ENCODE measurements around the gene SELENON.

SELENON gene

DNA sequence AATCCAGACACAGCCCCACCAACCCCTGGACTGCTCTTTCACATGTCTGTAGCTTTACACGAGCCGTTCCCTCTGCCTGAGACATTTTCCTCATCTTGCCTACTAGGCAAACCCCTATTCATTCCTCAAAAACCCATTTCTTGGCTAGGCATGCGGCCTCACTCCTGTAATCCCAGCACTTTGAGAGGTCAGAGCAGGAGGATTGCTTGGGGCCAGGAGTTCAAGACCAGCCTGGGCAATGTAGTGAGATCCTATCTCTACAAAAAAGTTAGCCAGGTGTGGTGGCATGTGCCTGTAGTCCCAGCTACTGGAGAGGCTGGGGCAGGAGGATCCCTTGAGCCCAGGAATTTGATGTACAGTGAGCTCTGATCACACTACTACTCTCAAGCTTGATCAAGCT, 64.4 kb downstream of the SELENON start:
- DNase-seq, result no peak

DNA sequence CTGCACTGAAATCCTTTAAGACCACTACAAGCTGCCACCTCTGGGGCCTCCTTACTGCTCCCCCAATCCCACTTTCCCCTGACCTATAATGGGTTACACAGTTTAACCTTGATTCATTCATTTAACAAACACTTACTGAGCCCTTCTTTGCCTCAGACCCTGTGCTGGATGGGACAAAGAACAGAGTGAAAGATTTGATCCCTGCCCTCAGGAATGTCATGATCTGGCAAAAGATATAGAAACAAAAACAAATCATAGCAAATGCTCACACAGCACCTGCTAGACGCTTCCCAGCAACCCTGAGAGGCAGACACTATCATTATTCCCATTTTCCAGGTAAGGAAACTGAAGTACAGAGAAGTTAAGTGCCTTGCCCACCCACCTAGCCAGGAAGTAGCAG, 66.3 kb downstream of the SELENON start:
- no peak for DNase-seq

DNA sequence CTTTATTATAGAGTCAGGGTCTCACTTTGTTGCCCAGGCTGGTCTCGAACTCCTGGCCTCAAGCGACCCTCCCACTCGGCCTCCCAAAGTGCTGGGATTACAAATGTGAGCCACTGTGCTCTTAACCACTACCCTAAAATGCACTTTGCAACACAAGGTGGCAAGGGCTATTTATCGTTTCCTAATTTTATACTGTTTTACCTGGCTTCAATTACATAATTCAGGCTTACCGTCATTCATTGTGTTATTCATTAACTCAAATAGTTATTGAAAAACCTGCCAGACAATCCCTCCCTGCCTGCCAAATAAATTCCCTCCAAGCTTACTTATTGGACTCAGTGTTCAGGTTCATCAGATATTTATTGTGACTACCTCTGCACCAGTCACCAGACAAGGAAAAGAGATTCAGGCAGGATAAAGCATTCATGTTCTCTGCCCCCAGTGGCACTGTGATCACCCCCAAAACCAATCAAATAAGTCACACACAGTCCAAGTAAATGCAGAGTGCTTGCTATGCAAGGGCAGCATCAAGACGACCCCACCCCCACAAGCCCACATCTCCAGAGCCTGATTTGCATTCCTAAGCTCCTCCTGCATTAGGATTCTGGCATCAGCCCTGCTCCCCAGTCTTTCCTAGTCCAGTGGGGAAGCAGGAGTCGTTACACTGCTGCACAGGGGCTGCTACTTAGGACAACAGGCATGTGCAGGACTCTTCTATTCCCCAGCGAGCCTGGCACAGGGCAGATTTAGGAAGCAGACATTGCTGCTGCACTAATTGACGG, 67.4 kb downstream of the SELENON start:
- DNase-seq, result no peak

All from stimulated activated CD4-positive, alpha-beta T cell treated with anti-CD3 and anti-CD28 coated beads, Interleukin-15, amount 100 ng/mL, for 24 hours (primary cell).